CD4-positive, alpha-beta T cell treated with Interferon gamma for 1 hour (primary cell): Measurements from ENCODE around the gene KRTAP1-3.
"Not testable (repeated sequence)": the region's sequence is repeated elsewhere in the genome, so short reads cannot be mapped to it uniquely, and the experiment has no call there.

Experiments
- DNase-seq: peaks from one replicate; pipeline ENCODE4 v3.0.0-alpha.2; 2020

Gene KRTAP1-3, protein sequence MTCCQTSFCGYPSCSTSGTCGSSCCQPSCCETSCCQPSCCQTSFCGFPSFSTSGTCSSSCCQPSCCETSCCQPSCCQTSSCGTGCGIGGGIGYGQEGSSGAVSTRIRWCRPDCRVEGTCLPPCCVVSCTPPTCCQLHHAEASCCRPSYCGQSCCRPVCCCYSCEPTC

DNA sequence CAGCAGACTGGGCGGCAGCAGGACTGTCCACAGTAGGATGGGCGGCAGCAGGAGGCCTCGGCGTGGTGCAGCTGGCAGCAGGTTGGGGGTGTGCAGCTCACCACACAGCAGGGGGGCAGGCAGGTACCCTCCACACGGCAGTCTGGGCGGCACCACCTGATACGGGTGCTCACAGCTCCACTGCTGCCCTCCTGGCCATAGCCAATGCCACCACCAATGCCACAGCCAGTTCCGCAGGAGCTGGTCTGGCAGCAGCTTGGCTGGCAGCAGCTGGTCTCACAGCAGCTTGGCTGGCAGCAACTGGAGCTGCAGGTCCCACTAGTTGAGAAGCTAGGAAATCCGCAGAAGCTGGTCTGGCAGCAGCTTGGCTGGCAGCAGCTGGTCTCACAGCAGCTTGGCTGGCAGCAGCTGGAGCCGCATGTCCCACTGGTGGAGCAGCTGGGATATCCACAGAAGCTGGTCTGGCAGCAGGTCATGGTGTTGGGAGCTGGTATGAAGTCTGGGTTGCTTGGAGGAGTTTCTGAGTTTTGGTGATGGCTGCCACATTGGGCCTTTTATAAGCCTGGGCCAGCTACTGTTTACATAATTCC is at the start of gene KRTAP1-3:
TSS of gene KRTAP1-3 (minus strand) at position 529 of the 590 bp plus-strand sequence. CDS start at position 476, 53 bp downstream.
- not testable (repeated sequence) for DNase-seq

DNA sequence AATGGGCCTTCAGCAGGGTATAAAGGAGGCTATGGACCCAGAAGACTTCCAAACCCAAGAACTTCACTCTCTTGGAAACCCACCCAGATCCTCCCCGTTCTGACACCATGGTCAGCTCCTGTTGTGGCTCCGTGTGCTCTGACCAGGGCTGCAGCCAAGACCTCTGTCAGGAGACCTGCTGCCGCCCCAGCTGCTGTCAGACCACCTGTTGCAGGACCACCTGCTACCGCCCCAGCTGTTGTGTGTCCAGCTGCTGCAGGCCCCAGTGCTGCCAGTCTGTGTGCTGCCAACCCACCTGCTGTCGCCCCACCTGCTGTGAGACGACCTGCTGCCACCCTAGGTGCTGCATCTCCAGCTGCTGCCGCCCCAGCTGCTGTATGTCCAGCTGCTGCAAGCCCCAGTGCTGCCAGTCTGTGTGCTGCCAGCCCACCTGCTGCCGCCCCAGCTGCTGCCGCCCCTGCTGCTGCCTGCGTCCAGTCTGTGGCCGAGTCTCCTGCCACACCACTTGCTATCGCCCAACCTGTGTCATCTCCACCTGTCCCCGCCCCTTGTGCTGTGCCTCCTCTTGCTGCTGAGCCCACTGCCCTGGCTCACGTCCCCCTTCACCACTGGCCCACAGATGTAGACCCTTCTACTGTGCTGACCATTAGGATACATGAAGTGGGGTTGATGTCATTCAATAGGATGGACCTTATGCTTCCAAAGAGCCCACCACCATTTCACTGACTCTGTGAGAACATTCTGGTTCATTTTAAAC is 49.6 kb upstream of the KRTAP1-3 start, which contains the start of gene KRTAP4-7:
TSS of gene KRTAP4-7 (plus strand) at position 51 of the 757 bp plus-strand sequence. CDS start at position 108, 57 bp downstream.
- not testable (repeated sequence) for DNase-seq

DNA sequence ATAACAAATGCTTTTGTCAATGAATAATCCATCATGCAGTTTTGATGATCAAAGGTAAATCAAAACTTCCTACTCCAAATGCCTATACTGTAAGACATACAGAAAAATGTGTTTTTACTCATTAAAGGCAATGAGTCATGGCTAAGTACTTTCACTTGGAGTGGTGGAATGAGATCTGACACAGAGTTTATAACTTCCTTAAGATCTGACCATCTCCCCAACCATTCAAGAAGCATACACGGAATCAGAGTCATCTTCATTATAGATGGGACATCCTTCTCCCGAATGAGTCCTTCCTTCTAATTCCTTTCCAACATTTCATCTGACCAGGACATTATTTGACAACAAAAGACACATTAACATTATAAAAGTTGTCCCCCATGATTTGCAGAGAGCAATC is 48.8 kb upstream of the KRTAP1-3 start:
- not testable (repeated sequence) for DNase-seq

DNA sequence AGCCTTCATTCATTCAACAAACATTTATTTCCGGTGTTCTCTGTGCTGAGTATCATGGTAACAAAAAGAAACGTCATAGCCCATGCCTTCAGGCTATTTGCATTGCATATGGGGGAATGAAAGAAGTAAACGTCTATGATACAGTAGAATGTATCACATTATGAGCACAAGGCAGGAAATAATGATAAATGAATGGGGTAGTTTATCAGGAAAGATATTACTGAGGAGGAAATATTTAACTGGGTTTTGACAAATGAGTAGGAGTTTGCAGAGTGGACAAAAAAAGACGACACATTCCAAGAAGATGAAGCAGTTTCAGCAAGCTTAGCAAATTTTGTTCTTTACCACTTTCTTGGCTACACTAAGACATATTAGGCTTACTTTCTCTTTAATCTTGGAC is 48.0 kb upstream of the KRTAP1-3 start:
- DNase-seq, result no peak

DNA sequence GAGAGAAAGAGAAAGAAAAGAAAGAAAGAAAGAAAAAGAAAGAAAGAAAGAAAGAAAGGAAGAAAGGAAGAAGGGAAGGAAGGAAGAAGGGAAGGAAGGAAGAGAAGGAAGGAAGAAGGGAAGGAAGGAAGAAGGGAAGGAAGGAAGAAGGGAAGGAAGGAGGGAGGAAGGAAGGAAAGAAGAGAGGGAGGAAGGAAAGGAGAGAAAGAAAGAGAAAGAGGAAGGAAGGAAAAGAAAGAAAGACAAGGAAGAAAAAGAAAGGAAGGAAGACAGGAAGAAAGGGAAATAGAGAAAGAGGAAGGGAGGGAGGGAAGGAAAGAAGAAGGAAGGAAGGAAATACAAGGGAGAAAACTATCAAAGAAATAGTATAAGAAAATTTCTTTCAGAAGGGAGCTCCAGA is 42.1 kb upstream of the KRTAP1-3 start:
- no peak for DNase-seq

DNA sequence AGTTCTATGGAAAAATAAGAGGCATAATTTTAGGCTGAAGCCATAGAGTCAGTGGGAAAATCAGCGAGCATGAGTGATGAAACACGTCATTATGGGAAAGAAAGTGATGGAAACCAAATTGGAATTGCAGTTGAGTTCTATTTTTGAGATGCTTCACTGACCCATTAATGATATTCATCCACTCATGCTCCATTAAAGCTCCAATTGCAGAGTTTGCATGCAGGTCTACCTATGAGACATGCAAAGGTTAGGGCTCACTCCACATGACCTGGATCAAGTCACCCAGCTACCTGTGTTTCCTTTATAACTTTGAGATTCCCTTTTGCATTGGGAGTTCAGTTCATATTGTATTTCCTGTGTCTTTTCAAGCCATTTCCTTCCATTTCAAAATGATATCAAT is 39.0 kb upstream of the KRTAP1-3 start:
- no peak for DNase-seq

DNA sequence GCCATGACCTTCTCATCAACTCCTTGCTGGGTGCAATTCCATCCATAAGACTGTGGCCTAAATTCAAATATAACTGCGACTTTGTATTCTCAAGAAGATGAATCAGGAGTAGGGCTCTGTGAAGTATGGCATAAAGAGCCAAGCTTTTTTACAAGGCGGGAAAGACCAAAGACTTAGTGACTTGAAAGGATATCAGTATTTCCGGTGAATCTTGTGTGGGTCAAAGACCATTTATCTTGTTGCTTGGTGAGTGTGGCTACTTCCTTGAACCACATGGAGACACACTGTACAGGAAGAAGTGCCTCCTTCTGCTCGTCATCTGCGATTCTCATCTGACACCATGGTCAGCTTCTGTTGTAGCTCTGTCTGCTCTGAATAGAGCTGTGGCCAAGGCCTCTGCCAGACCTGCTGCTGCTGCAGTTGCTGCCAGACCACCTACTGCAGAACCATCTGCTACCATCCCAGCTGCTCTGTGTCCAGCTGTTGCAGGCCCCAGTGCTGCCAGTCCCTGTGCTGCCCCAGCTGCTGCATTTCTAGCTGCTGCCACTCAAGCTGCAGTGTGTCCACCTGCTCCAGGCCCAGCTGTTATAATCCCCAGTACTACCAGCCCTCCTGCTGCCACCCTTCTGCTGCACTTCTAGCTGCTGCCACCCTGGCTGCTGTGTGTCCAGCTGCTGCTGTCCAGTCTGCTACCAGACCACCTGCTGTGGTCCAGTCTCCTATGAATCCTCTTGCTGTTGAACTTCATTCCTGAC is 37.1 kb upstream of the KRTAP1-3 start:
- DNase-seq, result no peak

DNA sequence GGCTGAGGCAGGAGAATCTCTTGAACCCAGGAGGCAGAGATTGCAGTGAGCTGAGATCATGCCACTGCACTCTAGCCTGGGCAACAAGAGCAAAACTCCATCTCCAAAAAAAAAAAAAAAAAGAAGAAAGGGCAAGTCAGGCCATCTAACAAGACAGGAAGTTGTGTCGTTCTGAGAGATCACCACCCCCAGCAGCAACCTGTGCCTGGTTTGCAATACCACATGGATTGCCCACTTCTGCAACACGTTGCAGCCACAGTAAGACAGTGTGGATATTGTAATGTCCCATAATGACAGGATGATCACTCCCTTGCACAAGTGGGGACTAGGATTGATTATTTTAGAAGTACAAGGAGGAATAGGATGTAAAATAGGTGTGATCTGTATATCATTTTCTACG is 34.4 kb upstream of the KRTAP1-3 start:
- DNase-seq, result no peak

DNA sequence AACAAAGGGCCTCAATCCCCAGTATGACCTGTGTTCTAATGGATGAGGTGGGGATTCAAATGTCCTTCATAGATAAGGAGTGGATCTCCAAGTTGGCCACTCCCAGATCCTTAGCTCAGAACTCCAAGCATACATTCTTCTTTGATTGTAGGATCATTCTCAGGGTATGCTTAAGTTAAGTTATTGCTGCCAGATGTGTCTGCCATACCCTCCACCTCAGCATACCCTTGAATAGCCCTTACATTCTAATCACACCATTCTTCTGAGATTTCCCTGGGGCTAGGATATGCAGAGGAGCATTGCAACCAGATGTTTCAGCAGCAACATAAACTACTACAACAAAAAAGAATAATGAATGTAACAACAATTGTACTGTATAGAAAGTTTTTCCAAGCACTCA is 32.6 kb upstream of the KRTAP1-3 start:
- no peak for DNase-seq

DNA sequence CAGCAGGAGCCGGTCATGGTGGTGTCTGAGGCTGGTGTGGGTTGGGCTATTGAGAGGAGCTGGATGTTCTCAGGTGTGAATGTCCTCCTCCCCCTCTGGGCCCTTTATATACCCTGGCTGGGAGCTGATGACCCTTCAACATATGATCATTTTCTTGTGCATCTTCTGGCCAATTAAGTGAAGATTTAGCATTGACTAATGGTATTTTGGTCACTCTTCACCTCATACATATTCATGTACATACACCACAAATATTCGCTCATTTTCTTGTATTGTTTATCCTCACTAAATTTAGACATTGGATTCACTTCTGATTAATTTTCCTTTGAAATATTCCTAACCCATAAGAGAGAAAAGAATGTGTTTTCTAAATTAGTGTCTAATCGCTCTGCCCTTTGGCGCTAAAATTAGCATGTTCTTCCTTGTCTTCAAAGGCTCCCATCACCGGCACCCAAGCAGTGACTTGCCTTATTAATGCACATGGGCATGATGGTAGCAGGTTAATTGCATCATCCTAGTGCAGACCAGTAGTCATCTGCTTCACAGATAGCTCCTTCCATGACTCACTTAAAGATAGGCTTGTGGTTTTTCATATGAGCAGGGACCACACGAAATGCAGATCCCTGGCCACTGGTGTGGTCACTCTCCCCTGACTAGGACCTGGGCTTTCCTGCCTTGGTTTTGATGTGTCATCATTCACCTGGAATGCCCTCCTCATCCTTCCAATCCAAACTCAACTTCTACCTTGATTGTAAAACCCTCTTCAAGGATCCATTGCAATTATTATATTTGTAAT is 31.4 kb upstream of the KRTAP1-3 start, which contains the start of gene KRTAP2-4:
TSS of gene KRTAP2-4 (minus strand) at position 51 of the 796 bp plus-strand sequence. CDS start at position 17, 34 bp downstream.
- DNase-seq, result no peak

DNA sequence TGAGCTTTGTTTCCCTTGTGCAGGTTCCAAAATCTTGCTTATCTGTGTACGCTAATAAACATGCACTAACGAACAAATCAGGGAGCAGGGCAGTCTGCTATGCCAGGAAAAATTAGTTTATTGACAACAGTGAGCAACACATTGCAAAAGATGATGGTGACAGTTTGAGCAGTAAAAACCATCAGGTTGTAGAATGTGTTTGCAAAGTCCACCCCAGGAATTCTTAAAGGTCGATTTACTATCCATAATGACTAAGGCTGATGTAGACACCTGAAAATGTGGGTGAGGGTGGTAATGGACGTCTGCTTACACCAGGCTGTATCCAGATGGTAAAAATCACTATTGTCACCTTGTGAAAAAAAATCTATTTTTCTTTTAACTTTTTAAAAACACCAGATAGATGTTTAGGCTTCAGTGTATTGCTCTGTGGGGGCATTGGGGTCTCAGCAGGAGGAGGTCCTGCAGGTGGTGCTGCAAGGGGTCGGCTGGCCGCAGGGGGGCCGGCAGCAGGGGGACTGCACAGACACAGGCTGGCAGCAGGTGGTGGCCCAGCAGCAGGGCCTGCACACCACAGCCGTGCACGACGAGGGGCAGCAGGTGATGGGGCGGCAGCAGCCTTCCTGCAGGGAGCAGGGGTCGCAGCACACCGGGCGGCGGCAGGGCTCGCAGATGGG is 30.5 kb upstream of the KRTAP1-3 start:
- not testable (repeated sequence) for DNase-seq

DNA sequence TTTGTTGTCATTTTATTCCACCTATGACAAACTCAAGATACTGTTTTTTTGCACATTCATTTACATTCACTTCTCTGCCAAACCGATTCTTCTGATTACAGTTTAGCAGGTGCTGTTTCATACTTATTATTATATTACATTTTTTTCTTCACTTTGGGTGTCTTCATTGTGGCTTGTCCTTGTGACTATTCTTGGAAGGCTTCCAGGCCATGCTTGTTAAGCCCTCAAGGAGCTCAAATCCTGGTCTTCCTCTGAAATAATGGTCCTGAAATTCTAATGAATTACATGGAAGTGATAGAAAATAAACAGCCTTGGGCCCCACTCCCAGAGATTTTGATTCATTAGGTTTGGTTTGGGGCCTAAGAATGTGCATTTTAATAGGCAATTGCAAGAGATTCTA is 29.6 kb upstream of the KRTAP1-3 start:
- DNase-seq, result no peak

DNA sequence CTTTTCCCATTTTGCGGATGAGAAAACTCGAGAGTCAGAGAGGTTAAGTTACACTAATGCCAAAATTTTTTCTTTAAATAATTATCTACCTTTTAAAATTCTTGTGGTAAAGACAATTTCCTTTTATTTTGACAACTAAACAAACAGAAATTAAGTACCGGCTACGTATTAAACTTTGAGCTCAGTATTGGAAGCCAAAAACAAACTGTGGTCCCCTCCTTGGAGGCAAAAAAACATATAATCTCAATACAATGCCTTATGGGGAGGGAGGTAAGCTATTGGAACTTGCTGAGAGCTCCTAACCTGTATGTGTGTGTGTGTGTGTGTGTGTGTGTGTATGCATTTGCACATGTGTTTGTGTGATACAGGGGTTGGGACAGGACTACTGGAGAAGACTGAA is 28.8 kb upstream of the KRTAP1-3 start:
- no peak for DNase-seq

DNA sequence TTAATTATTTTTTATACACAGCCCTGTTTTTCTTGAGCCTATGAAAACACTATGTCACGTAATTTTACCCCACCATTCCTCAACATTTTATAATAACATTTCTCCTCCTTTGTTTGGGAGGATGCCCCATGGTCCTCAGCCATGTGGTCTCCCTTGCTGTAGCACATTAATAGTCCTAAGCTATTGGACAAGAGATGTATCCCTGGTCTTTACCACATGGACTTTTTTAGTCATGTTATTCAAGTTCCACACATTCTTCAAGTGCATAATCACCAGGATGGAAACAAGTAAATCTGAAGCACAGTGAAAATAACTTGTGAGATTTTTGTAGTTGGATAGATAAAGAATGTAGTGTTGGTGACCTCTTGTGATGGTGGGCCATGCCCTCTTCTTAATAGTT is 27.3 kb upstream of the KRTAP1-3 start:
- no peak for DNase-seq

DNA sequence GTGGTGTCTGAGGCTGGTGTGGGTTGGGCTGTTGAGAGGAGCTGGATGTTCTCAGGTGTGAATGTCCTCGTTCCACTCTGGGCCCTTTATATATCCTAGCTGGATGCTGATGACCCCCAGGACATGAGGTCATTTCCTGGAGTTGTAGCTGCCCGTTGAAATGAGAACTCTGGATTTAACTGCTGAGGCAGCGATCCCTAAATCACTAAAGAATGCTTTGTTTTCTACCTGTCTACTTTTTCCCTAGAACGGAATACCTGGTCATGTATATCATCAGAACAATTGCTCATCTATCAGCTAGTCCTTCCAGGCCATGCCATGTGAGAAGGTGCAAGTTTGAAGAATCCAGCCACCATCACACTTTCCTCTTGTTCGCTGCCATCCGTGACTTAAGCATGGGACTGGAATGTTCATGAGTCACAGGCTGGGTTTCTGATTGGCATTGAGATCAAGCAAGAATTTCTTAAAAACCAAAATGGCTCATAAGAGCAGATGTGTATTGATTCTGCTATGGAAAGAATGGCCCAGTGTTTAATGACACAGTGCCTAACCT is 25.5 kb upstream of the KRTAP1-3 start, which contains the start of gene KRTAP2-3:
TSS of gene KRTAP2-3 (minus strand) at position 63 of the 553 bp plus-strand sequence. CDS start 64 bp downstream, outside the sequence.
- no peak for DNase-seq

DNA sequence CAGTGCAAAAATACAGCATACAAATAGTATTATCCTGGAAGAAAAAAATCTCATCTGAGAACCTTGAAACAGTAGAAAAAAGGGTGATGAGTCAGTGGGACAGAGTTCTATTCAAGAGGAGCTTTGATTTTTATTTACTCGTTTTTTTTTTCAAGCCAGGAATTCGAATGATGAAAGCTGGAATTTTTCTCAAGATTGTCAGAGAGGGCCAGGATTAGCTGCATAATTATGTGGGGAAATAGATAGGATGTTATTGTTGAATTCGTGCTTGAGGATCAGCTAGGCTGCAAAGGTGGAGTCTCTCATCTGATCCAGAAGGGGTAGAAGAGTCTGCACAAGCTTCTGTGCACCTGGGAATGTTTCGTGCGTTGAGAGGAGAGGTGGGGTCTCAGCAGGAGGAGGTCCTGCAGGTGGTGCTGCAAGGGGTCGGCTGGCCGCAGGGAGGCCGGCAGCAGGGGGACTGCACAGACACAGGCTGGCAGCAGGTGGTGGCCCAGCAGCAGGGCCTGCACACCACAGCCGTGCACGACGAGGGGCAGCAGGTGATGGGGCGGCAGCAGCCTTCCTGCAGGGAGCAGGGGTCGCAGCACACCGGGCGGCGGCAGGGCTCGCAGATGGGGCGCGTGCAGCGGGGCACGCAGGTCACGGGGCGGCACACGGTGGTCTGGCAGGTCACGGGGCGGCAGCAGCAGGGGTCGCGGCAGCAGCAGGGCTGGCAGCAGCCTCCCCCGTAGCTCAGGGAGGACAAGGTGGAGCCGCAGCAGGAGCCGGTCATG is 24.8 kb upstream of the KRTAP1-3 start:
- DNase-seq, result not testable (repeated sequence)

DNA sequence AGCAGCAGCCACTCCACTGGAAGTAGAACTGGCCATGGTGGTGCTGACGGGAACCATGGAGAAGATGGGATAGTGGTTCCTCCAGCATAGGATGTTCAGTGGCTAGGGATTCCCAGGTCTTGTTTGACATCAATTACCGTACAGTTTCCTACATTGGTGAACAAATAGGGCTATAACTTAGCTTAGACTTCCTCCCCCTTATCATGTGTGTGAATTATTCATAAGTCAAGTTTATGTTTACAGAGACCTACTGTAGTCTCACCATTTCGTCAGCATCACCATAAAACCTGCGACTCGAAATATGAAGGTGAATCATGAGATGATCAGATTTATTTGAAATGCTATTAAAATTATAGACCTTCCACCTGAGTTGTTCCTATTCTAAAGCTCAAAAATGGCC is 24.1 kb upstream of the KRTAP1-3 start:
- DNase-seq, result no peak

DNA sequence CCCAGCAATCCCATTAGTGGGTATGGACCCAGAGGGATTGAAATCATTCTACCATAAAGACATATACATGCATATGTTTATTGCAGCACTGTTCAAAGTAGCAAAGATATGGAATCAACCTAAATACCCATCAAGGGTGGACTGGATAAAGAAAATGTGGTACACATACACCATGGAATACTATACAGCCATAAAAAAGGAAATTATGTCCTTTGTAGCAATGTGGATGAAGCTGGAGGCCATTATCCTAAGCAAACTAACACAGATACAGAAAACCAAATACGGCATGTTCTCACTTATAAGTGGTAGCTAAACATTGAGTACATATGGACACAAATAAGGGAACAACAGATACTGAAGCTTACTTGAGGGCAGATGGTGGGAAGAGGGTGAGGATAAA is 22.9 kb upstream of the KRTAP1-3 start:
- no peak for DNase-seq

DNA sequence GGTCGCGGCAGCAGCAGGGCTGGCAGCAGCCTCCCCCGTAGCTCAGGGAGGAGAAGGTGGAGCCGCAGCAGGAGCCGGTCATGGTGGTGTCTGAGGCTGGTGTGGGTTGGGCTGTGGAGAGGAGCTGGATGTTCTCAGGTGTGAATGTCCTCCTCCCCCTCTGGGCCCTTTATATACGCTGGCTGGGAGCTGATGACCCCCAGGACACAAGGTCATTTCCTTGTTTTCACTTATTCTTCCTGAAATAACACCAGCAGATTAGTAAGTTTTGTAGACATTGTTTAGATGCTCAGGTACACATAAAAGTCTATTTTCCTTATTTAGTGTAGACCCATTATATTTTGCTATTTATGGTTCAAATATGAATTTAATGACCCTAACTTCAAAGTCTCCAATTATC is 20.5 kb upstream of the KRTAP1-3 start, which contains the start of gene KRTAP2-2:
TSS of gene KRTAP2-2 (minus strand) at position 101 of the 400 bp plus-strand sequence. CDS start at position 82, 19 bp downstream.
- not testable (repeated sequence) for DNase-seq

DNA sequence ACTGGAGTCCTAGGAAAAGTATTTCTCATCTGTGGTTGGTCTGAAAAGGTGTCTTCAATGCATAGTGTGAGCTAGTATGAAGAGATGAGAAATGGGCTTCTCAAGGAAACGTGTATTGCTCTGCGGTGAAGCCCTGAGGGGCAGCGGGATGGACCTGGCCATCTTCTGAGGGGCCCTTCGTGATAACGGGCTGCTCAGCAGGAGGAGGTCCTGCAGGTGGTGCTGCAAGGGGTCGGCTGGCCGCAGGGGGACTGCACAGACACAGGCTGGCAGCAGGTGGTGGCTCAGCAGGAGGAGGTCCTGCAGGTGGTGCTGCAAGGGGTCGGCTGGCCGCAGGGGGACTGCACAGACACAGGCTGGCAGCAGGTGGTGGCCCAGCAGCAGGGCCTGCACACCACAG is 19.9 kb upstream of the KRTAP1-3 start:
- DNase-seq, result not testable (repeated sequence)
